BLaER1 (cell line): ENCODE measurements around the gene SLC12A8.

ENCODE experiments used
- H3K27ac ChIP-seq: shearing (Covaris generic); formaldehyde crosslinking; 2 replicates; pipeline ENCODE4 v1.8.1; 2022
- H3K27me3 ChIP-seq: shearing (Covaris generic); formaldehyde crosslinking; 2 replicates; pipeline ENCODE4 v1.8.1; 2022
- H3K36me3 ChIP-seq: shearing (Covaris generic); formaldehyde crosslinking; 2 replicates; pipeline ENCODE4 v1.8.1; 2022
- H3K4me1 ChIP-seq: shearing (Covaris generic); formaldehyde crosslinking; 2 replicates; pipeline ENCODE4 v1.8.1; 2022
- H3K4me2 ChIP-seq: shearing (Covaris generic); formaldehyde crosslinking; 2 replicates; pipeline ENCODE4 v1.8.1; 2022
- H3K4me3 ChIP-seq: shearing (Covaris generic); formaldehyde crosslinking; 2 replicates; pipeline ENCODE4 v1.8.1; 2022
- H3K9ac ChIP-seq: shearing (Covaris generic); formaldehyde crosslinking; 2 replicates; pipeline ENCODE4 v1.8.1; 2022
- H3K9me3 ChIP-seq: shearing (Covaris generic); formaldehyde crosslinking; 2 replicates; pipeline ENCODE4 v1.8.1; 2022
- H4K20me1 ChIP-seq: shearing (Covaris generic); formaldehyde crosslinking; 2 replicates; pipeline ENCODE4 v1.8.1; 2022
- Cebpa-rat ChIP-seq: shearing (Covaris generic); IDR thresholded peaks from 2 replicates; pipeline ENCODE4 v1.8.1; 2022

Gene SLC12A8

DNA sequence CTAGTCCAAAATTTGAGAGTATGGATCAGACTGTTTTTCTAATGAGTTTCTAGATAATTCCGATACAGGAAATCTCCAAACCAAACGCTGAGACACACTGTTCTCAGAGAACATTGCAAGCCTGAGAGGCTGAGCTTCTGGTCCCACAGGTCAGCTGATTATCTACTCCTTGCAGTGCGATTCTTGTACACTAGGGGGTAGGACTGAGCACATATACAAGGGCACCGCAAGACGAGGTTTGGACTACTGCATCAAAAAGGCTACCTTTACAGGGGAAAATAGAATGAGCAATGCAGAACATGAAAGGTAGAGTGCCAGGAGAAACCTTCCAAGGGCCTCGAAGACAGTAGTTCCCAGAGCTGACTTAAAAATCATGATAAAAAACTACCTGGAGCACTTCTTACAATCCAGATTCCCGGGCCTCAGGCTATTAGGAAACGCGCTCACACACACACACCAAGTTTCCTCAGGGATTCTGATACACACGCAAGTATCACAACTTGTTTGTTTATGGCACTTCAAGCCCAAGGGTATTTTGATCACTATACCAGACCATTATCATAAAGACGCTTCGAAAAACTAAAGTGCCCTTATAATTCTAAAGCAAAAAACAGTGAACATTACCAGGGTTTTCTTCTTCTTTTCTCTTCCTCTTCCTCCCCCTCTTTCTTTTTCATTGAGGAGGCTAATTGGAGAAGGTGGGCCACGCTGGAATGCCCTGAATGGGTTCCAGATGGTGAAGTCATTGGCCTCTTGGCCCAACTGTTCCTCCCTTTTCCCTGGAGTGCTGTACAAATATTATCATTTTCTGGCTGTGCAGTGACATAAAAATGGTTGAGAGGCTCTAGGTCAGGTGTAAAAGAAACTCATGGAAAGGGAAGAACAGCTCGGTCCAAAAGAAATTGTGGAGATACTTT lies 61.8 kb downstream of the SLC12A8 start:
- no peak overlapping the region for H3K27ac ChIP-seq
- no peak overlapping the region for H3K4me3 ChIP-seq
- no peak overlapping the region for H3K9ac ChIP-seq
- H3K9me3 ChIP-seq = peaks cover 6% of the 10 kb centered on the region; the same call in 1 of the 2 replicates
- TF ChIP-seq Cebpa-rat = no peak
- H3K4me2 ChIP-seq = 0 out of 2 replicates have a peak overlapping the region, but pooled peaks have one; percentile 8
- H3K27me3 ChIP-seq = no peaks in the 10 kb centered on the region
- no peaks in the 10 kb centered on the region for H4K20me1 ChIP-seq
- no peaks in the 10 kb centered on the region for H3K36me3 ChIP-seq
- H3K4me1 ChIP-seq = peaks cover 83% of the 10 kb centered on the region

- no peak overlapping the region for H3K9ac ChIP-seq
- peaks cover 76% of the 10 kb centered on the region for H3K4me1 ChIP-seq
- H4K20me1 ChIP-seq = 0 out of 2 replicates have a peak, but pooled peaks cover 3% of the 10 kb centered on the region
- no peaks in the 10 kb centered on the region for H3K27me3 ChIP-seq
- H3K27ac ChIP-seq = no peak overlapping the region
- no peaks in the 10 kb centered on the region for H3K36me3 ChIP-seq
- peaks cover 6% of the 10 kb centered on the region; the same call in 1 of the 2 replicates for H3K9me3 ChIP-seq
- peak overlapping the region; percentile 77 for H3K4me2 ChIP-seq
- no peak for TF ChIP-seq Cebpa-rat
- H3K4me3 ChIP-seq = no peak overlapping the region
These were observed 63.1 kb downstream of the SLC12A8 start for GRCh38 chr3:125149462-125149861.

DNA sequence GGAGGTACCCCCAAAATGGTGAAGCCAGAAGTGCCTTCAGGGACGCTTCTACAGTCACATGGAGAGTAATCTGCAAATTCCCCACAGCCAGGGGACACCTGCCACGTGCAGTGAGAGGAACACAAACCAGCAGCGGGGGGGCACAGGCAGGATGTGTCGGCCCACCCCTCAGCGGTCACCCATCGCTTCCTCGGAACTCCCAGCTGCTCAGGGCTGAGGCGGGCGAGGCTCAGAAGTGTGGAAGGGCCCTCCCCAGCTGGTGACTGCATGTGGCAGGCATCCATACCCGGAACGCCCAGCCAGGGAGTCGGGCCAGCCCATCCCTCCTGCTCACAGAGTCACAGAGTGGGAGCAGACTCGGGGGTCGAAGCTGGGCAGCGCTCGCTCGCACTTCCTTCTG lies 63.7 kb downstream of the SLC12A8 start:
- Histone ChIP-seq H3K36me3 (no peaks in the 10 kb centered on the region), H3K9me3 (peaks cover 6% of the 10 kb centered on the region; the same call in 1 of the 2 replicates), H3K9ac (no peak overlapping the region), H3K4me3 (no peak overlapping the region), H3K27me3 (0 out of 2 replicates have a peak, but pooled peaks cover 2% of the 10 kb centered on the region), H3K27ac (peak overlapping the region; percentile 39; the same call in 1 of the 2 replicates), H3K4me1 (peaks cover 76% of the 10 kb centered on the region), H3K4me2 (peak overlapping the region; percentile 77), H4K20me1 (0 out of 2 replicates have a peak, but pooled peaks cover 9% of the 10 kb centered on the region)
- TF ChIP-seq Cebpa-rat = no peak

GRCh38 chr3:125148016-125148812 lies 64.3 kb downstream of the SLC12A8 start:
- Histone ChIP-seq H3K9ac (no peak overlapping the region), H3K27ac (peak overlapping the region; percentile 39; the same call in 1 of the 2 replicates), H4K20me1 (peaks cover 15% of the 10 kb centered on the region; the same call in 1 of the 2 replicates), H3K27me3 (peaks cover 8% of the 10 kb centered on the region; the same call in 1 of the 2 replicates), H3K36me3 (no peaks in the 10 kb centered on the region), H3K4me1 (peaks cover 76% of the 10 kb centered on the region), H3K4me2 (peak overlapping the region; percentile 77), H3K9me3 (peaks cover 6% of the 10 kb centered on the region; the same call in 1 of the 2 replicates), H3K4me3 (no peak overlapping the region)
- TF ChIP-seq Cebpa-rat = no peak

- H3K27ac ChIP-seq = no peak overlapping the region
- peak overlapping the region; percentile 77 for H3K4me2 ChIP-seq
- H3K9ac ChIP-seq = no peak overlapping the region
- no peak for TF ChIP-seq Cebpa-rat
- peaks cover 6% of the 10 kb centered on the region; the same call in 1 of the 2 replicates for H3K9me3 ChIP-seq
- peaks cover 77% of the 10 kb centered on the region for H3K4me1 ChIP-seq
- H3K36me3 ChIP-seq = no peaks in the 10 kb centered on the region
- no peak overlapping the region for H3K4me3 ChIP-seq
- H4K20me1 ChIP-seq = peaks cover 19% of the 10 kb centered on the region
- peaks cover 16% of the 10 kb centered on the region; the same call in 1 of the 2 replicates for H3K27me3 ChIP-seq
These were observed 65.1 kb downstream of the SLC12A8 start for GRCh38 chr3:125147491-125147820.

DNA sequence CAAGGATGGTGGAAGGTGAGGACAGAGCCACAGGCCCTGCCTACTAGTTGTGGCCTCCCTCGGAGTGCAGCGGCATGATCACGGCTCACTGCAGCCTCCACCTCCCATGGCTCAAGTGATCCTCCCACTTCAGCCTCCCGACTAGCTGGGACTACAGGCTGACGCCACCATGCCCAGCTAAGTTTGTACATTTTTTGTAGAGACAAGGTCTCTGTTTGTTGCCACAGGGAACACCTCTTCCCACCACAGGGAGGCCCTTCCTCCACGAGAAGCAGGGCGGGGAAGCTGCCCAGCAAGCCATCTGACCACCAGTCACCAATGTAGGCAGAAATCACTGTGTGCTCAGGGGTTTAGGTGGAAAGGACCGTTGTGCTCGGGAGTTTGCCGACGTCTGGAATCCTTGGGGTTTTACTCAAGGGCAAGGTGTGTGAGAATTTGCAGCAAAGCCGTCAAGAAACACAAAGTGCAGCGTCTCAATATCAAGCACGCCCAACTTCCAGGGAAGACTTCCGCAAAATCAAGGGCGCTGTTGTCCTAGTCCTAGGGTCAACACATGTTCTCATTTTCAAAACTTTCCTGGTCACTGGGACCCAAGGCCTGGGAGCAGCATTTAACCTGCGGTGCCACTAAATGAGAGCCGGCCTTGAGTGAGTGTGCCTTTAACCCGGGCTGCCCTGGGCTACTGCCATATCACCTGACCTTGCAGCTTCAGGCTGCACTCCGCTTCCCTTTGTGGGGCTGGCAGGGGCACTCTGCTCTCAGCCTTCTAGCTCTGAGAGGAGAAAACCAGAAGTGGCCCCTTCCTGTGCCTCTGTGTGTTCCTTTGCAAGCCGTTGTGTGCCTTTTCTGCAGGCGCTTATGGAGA lies 65.7 kb downstream of the SLC12A8 start:
- H3K27me3 ChIP-seq = peaks cover 18% of the 10 kb centered on the region; the same call in 1 of the 2 replicates
- H3K4me2 ChIP-seq = peak overlapping the region; percentile 77
- peaks cover 83% of the 10 kb centered on the region for H3K4me1 ChIP-seq
- peaks cover 6% of the 10 kb centered on the region; the same call in 1 of the 2 replicates for H3K9me3 ChIP-seq
- H3K36me3 ChIP-seq = no peaks in the 10 kb centered on the region
- no peak overlapping the region for H3K27ac ChIP-seq
- H4K20me1 ChIP-seq = peaks cover 25% of the 10 kb centered on the region
- no peak overlapping the region for H3K9ac ChIP-seq
- TF ChIP-seq Cebpa-rat = no peak
- no peak overlapping the region for H3K4me3 ChIP-seq

DNA sequence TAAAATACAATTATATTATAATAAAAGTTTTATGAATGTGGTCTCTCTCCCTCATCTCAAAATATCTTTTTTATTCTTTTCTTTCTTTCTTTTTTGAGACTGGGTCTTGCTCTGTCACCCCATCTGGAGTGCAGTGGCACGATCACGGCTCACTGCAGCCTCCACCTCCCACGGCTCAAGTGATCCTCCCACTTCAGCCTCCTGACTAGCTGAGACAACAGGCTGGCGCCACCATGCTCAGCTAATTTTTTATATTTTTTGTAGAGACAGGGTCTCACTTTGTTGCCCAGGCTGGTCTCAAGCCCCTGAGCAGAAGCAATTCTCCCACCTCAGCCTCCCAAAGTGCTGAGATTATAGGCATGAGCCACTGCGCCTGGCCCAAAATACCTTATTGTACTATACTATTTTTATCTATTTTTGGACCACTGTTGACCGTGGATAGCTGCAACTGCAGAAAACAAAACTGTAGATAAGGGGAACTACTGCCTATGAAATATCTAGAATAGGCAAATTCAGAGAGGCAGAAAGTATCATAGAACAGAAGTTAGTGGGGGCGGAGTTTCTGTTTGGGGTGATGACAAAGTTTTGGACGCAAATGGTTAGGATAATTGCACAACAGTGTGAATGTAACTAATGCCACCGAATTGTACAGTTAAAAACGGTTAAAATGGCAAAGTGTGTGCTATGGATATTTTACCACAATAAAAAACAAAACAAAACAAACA lies 66.6 kb downstream of the SLC12A8 start:
- no peak overlapping the region for H3K27ac ChIP-seq
- H3K9me3 ChIP-seq = peaks cover 6% of the 10 kb centered on the region; the same call in 1 of the 2 replicates
- H3K36me3 ChIP-seq = no peaks in the 10 kb centered on the region
- no peak for TF ChIP-seq Cebpa-rat
- H4K20me1 ChIP-seq = peaks cover 32% of the 10 kb centered on the region
- peaks cover 84% of the 10 kb centered on the region for H3K4me1 ChIP-seq
- H3K4me3 ChIP-seq = no peak overlapping the region
- H3K9ac ChIP-seq = no peak overlapping the region
- H3K4me2 ChIP-seq = no peak overlapping the region
- H3K27me3 ChIP-seq = peaks cover 18% of the 10 kb centered on the region; the same call in 1 of the 2 replicates

- H4K20me1 ChIP-seq = peaks cover 44% of the 10 kb centered on the region
- no peak overlapping the region for H3K9ac ChIP-seq
- no peak overlapping the region for H3K4me3 ChIP-seq
- no peak overlapping the region for H3K27ac ChIP-seq
- peak overlapping the region; percentile 97 for H3K4me2 ChIP-seq
- TF ChIP-seq Cebpa-rat = no peak
- peaks cover 89% of the 10 kb centered on the region for H3K4me1 ChIP-seq
- peaks cover 6% of the 10 kb centered on the region; the same call in 1 of the 2 replicates for H3K9me3 ChIP-seq
- no peaks in the 10 kb centered on the region for H3K36me3 ChIP-seq
- H3K27me3 ChIP-seq = peaks cover 18% of the 10 kb centered on the region; the same call in 1 of the 2 replicates
These were observed 67.8 kb downstream of the SLC12A8 start for GRCh38 chr3:125144653-125145314.
